ENCODE results near the gene MYBL2. TPM values are rescaled to one million over a fixed set of nuclear protein-coding genes. Genes with fewer than 3 reads are reported as not detected.

Gene MYBL2
- total RNA-seq, 1 experiment from 2014 or later, result 159 TPM

DNA sequence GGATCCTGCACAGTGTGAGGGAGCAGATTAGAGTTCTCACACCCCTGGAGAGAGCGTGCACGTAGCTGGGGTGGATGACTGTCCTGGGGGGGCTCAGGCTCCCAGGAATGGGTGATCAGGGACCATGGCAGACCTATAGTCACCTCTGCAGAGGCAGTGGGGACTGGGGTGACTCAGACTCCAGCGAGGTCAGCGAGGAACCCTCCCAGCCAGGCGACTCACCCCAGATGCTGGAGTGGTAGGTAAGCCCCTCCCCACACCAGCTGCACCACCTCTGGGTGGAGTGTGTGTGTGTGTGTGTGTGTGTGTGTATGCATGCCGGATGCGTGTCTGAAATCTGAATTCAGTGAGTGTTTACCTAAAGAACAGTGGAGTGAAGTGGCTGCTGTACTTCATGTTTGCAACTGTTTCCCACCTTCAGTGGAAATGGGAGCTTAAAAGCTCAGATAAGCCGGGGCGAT lies 77.3 kb downstream of the MYBL2 start:
- Mint-ChIP-seq H3K27ac (no peak overlapping the region), H3K27me3 (ENCODE audit: low read depth) (peaks cover 7% of the 10 kb centered on the region), H3K9me3 (no peaks in the 10 kb centered on the region), H3K4me1 (peaks cover 11 to 27% of the 10 kb centered on the region in 2 experiments), H3K4me3 (no peak overlapping the region), H3K36me3 (ENCODE audit: insufficient read depth in 1 of 3, low read depth in 3 of 3) (no peaks in the 10 kb centered on the region)
- TF ChIP-seq, protein P1, sequence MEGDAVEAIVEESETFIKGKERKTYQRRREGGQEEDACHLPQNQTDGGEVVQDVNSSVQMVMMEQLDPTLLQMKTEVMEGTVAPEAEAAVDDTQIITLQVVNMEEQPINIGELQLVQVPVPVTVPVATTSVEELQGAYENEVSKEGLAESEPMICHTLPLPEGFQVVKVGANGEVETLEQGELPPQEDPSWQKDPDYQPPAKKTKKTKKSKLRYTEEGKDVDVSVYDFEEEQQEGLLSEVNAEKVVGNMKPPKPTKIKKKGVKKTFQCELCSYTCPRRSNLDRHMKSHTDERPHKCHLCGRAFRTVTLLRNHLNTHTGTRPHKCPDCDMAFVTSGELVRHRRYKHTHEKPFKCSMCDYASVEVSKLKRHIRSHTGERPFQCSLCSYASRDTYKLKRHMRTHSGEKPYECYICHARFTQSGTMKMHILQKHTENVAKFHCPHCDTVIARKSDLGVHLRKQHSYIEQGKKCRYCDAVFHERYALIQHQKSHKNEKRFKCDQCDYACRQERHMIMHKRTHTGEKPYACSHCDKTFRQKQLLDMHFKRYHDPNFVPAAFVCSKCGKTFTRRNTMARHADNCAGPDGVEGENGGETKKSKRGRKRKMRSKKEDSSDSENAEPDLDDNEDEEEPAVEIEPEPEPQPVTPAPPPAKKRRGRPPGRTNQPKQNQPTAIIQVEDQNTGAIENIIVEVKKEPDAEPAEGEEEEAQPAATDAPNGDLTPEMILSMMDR (conservative IDR thresholded peaks at IDR 0.05), result no peak
- H3K18ac ChIP-seq (ENCODE audit: insufficient read length, low read depth, low read length), result no peak overlapping the region
- no peak overlapping the region for H4K8ac ChIP-seq (replicated peaks; ENCODE audit: insufficient read length, low read depth, low read length)
- H4K20me1 ChIP-seq (ENCODE audit: control insufficient read depth, insufficient read depth, insufficient read length), result no peaks in the 10 kb centered on the region
- H2BK12ac ChIP-seq (ENCODE audit: insufficient read length, low read depth, low read length), result no peak overlapping the region
- H3K14ac ChIP-seq (ENCODE audit: insufficient read depth, low read length), result no peak overlapping the region
- H2BK5ac ChIP-seq (ENCODE audit: insufficient read length, low read length), result no peak overlapping the region
- no peak overlapping the region for H3K27ac ChIP-seq (ENCODE audit: insufficient read length, low read depth, low read length)
- H3K56ac ChIP-seq (ENCODE audit: insufficient read length, low read depth, low read length), result no peak overlapping the region
- no peak overlapping the region for H3K4ac ChIP-seq (ENCODE audit: low read depth, low read length)
- no peak overlapping the region for H3K4me2 ChIP-seq (ENCODE audit: insufficient read depth, insufficient read length, low read length)
- H2AK5ac ChIP-seq (ENCODE audit: insufficient read length, low read length), result no peak overlapping the region
- WGBS (ENCODE audit: extremely low coverage, insufficient read length, low lambda C conversion rate), result no CpG with 5 or more reads among the region's 9 CpGs
- no peak overlapping the region for H2BK15ac ChIP-seq (ENCODE audit: low read depth, low read length)
- no peaks in the 10 kb centered on the region for H3K79me1 ChIP-seq (ENCODE audit: insufficient read depth, low read depth, low read length, poor library complexity, severe bottlenecking)
- H3K4me1 ChIP-seq (ENCODE audit: insufficient read depth, low read length), result no peaks in the 10 kb centered on the region
- DNase-seq, result no peak
- H3K23ac ChIP-seq (ENCODE audit: insufficient read length, low read depth, low read length), result no peak overlapping the region
- H2AFZ ChIP-seq (ENCODE audit: low read length), result no peak overlapping the region
- no peak overlapping the region for H2BK20ac ChIP-seq (ENCODE audit: low read depth, low read length, poor library complexity, severe bottlenecking)
- no peaks in the 10 kb centered on the region for H3K27me3 ChIP-seq (ENCODE audit: insufficient read depth, low read length)
- H3K79me2 ChIP-seq (ENCODE audit: insufficient read depth, low read length), result no peaks in the 10 kb centered on the region
- H3K9ac ChIP-seq (ENCODE audit: extremely low read depth, insufficient read length, low read length), result no peak overlapping the region
- no peaks in the 10 kb centered on the region for H3K9me3 ChIP-seq (ENCODE audit: control insufficient read depth, low read depth, low read length)
- H3T11ph ChIP-seq (ENCODE audit: low read length), result no peak overlapping the region
- H4K91ac ChIP-seq (ENCODE audit: insufficient read length, low read depth, low read length), result no peak overlapping the region
- H2BK120ac ChIP-seq (ENCODE audit: low read depth, low read length, poor library complexity, severe bottlenecking), result no peak overlapping the region
- H3K23me2 ChIP-seq (ENCODE audit: insufficient read length, low read depth, low read length, poor library complexity, severe bottlenecking), result no peaks in the 10 kb centered on the region
- H4K5ac ChIP-seq (ENCODE audit: insufficient read length, low read depth, low read length), result no peak overlapping the region

All from H9 (cell line).